HG03045 (cell line): Measurements from ENCODE around the gene TSPEAR.
"Not testable (repeated sequence)": the region's sequence is repeated elsewhere in the genome, so short reads cannot be mapped to it uniquely, and the experiment has no call there.

Source experiments
- ATAC-seq: cut with Tn5 transposase; IDR thresholded peaks from one replicate; pipeline ENCODE4 v1.9.1; 2021; ENCODE audit warnings: mild to moderate bottlenecking, moderate library complexity; ENCODE audit not compliant: unreplicated experiment

Gene TSPEAR

DNA sequence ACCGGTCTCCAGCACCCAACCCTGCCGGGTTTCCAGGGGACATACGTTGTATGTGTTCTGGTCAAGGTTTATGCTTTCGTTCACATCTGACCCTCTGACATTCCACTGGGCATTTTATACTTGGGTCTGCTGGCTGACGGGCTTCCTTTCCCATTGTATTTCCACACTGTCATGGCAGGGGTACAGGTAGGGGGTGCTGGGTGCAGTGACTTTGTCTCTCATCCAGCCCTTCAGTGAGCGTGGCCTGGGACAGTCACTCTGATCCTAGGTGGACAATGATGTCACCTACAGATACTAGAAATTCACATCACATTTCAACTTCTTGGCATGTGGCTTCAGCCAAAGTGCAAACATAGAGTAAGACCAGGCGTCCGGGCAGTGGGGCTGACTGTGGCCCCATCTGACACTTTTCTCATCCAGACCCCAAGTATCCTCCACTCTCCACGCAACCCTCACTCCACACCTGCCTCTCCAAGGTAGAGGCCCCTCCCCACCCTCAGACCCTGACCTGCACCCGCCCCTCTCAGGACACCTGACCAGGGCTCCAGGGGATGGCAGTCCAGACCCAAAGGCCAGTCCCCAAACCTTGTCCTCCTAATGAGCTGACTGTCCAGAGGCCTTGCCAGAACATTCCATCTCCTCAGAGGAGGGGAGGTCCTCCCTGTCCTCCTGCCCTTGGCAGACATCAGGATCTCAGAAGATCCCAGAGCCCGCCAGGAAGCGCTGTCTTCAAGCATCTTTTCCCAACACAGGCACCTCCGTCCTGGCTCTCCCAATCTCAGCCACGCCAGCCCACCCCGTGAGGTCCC lies 75.0 kb downstream of the TSPEAR start:
- no peak for ATAC-seq

DNA sequence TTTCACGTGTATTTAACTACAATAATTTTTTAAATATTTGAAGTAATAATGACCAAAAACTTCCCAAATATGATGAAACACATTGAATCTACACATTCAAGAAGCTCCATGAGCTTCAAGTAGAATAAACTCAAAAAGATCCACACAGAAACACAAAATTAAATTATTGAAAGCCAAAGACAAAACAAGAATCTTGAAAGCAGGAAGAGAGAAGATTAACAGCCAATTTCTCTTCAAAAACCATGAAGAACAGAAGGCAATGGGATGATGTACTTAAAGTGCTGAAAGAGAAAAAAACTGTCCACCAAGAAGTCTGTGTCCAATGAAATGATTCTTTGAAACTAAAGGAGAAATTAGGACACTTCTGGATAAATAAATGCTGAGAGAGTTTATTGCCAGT lies 79.3 kb downstream of the TSPEAR start:
- ATAC-seq, result no peak

DNA sequence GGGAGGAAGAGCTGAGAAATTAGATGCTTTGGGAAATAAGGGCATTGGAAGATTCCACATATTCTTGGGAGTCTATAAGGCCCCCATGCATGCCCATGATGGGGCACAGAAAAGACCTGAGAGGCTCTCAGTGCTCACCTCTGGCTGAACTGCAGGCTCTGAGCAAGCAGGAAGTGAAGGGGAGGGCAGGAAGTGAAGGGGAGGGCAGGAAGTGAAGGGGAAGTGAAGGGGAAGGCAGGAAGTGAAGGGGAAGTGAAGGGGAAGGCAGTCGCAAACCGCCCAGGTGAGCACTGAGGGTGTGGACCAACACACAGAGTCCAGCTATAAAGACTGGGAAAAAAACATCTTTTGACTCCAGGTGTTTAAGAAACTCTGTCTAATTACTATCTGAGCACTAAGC lies 80.9 kb downstream of the TSPEAR start:
- ATAC-seq, result no peak

DNA sequence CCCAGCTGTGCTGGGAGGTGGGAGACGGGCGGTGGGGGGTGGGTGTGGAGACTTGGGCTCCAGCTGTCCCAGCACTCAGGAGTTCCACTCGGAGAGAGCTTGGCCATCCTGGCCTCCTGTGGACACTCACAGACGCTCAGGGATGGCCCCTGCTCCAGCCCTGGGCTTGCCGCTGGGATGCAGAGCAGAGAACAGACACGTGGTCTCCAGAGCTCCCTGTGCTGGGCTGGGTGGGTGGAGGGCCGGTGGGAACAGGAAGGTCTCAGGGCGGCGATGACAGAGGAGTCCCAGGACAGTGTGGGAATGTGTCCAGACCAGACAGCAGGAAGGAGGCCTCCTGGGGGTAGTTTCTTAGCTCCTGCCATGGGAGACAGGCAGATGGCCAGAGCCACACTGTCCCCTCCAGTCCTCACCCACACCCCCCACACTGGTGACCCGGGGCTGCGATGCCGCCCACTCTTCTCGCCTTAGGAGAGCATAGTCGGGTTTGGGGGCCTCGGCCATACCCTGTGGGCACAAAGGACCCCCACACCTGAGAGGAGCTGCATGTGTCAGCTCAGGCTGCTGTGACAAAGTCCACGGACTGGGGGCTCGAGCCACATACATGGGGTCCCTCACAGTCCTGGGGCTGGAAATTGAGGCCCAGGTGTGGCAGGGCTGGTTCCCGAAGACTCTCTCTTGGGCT lies 82.5 kb downstream of the TSPEAR start:
- ATAC-seq, result no peak

DNA sequence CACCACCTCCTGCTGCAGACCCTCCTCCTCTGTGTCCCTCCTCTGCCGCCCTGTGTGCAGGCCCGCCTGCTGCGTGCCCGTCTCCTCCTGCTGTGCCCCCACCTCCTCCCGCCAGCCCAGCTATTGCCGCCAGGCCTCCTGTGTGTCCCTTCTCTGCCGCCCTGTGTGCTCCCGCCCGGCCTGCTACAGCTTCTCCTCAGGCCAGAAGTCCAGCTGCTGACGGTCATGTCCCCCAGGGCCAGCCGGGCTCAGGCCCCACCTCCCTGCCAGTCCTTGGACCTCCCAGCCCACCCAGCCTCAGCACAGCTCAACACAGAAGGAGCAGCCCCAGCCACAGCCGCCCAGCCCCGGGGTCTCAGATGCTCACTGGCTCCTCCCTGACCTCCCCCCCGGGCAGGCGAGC lies 83.5 kb downstream of the TSPEAR start:
- not testable (repeated sequence) for ATAC-seq

DNA sequence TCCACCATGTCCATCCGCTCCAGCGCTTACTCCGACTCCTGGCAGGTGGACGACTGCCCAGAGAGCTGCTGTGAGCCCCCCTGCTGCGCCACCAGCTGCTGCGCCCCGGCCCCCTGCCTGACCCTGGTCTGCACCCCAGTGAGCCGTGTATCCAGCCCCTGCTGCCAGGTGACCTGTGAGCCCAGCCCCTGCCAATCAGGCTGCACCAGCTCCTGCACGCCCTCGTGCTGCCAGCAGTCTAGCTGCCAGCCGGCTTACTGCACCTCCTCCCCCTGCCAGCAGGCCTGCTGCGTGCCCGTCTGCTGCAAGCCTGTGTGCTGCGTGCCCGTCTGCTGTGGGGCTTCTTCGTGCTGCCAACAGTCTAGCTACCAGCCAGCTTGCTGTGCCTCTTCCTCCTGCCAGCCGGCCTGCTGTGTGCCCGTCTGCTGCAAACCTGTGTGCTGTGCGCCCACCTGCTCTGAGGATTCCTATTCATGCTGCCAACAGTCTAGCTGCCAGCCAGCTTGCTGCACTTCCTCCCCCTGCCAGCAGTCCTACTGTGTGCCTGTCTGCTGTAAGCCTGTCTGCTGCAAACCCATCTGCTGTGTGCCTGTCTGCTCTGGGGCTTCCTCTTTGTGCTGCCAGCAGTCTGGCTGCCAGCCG lies 84.1 kb downstream of the TSPEAR start:
- not testable (repeated sequence) for ATAC-seq

DNA sequence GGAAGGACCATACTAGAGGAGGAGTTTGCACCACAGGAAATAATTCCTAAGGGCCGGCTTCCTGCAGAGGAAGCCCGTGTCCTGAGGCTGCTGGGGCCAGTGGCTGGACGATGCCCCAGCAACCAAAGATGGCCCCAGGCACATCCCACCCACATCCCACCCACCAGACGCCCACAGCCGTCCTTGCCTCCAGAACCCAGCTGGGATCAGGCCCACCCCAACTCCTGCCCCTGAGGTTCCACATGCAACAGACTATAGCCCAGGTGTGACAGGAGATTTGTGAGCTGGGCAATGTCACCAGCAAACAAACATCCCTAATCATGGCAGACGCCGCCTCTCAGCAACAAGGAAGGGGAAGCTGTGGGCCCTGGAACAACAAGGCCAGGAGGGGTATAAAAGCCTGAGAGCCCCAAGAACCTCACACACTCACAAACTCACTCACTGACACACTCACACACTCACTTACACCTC lies 84.7 kb downstream of the TSPEAR start, which contains the start of gene KRTAP10-9:
TSS of gene KRTAP10-9 (plus strand) at position 421 of the 471 bp plus-strand sequence. CDS start 79 bp downstream, outside the sequence.
- ATAC-seq, result no peak

DNA sequence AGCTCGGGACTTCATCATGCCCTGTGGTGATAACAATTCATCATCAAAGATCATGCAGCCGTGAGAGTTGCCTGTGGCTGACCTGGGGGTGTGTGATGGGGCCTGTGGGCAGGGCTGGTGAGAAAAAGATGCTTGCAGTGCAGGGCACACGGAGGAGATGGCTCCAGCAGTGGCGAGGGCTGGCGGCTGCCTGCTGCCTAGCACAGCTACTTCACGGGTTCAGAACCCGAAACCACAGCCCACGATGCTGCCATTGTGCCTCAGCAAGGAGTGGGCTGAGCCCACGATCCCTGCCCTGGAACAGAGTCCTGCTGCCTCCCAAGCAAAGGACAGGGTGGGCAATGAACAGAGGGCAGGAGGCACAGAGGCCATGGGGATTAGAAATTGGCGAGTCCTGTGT lies 85.1 kb downstream of the TSPEAR start:
- ATAC-seq, result no peak

DNA sequence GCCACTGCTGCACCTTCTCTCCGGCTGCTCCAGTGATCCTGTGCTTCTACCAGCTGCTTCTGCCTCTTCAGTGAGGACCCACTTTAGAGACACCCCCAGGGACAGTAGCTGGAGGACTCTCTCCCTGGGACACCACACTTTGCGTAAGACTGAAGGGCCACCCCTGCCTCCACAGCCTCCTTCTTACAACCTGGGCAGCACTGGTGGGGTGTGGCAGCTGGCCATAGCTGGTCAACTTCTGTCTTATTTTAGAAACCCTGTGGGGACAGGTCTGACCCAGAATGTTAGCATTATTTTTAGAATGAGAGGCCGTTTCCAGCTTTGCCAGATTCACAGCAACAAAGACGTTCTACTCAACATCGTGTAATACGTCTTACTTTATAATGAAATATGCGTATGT lies 85.6 kb downstream of the TSPEAR start:
- ATAC-seq, result no peak

DNA sequence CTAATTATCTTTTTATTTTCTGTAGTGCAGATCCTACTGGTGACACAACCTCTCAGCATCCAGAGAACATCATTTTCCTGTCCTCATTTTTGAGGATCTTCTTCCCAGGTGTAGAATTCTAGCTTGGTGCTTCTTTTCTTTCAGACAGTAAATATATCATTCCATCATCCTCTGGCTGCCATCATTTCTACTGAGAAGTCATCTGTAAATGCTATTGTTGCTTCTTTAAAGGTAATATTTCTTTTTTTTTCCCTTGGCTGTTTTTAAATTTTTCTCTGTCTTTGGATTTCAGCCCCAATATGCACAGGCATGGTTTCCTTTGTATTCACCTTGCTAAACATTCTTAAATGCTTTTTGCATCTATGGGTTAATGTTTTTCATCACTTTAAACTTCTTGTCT lies 87.8 kb downstream of the TSPEAR start:
- ATAC-seq, result no peak

DNA sequence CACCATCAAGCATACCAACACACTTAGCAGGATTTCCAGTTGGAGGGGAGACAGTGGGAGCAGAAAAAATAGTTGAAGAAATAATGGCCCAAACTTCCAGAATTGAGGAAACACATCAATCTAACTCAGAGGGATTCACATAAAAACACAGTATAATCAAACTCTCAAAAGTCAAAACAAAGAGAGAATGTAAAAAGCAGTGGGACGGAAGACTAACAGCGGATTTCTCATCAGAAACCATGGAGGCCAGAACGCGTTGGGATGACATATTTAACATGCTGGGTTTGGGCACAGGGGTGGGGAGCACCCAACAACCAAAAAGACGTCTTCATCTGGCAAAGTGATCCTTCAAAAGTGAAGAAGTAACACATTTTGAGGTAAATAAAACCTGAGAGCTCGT lies 91.5 kb downstream of the TSPEAR start:
- no peak for ATAC-seq

DNA sequence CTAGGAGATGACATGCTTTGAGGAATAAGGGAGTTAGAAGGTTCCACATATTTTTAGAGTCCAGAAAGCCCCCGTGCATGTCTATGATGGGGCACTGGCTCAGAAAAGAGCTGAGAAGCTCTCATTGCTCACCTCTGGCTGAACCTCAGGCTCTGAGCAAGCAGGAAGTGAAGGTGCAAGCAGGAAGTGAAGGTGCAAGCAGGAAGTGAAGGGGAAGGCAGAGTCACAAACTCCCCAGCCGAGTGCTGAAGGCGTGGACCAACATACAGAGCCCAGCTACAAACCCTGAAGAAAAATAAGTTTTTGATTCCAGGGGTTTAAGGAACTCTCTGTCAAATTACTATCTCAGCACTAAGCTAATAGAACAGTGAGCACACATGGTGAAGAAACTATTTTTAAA lies 92.5 kb downstream of the TSPEAR start:
- ATAC-seq, result no peak

DNA sequence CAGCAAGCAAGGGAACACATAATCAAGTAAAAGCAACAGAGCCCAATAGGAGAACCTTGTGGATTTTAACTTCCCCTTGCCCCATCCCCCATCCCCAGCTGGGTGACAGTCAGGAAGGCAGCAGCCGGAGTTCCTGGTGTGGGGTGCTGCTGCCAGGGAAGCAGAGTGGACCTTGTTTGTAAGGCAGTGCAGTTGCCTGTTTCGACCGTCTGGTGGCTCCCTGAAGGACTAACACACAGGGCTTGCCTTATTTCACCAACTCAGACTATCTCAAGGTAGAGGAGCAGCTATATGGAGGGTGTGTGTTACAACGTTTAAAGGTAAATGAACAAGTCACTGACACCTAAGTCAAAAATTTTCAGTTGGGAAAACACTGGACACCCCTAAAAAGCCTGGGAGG lies 92.9 kb downstream of the TSPEAR start:
- ATAC-seq, result no peak

DNA sequence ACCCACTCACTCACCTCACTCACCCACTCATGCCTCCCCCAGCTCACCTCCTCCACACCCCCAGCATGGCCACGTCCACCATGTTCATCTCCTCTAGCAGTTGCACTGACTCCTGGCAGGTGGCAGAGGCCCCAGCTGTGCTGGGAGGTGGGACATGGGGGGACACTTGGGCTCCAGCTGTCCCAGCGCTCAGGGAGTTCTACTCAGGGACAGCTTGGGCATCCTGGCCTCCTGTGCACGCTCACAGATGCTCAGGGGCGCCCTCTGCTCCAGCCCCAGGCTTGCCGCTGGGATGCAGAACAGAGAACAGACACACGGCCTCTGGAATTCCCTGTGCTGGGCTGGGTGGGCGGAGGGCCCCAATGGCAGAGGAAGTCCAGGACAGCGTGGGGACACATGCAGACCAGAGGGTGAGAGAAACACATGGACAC lies 94.3 kb downstream of the TSPEAR start:
- ATAC-seq, result no peak

DNA sequence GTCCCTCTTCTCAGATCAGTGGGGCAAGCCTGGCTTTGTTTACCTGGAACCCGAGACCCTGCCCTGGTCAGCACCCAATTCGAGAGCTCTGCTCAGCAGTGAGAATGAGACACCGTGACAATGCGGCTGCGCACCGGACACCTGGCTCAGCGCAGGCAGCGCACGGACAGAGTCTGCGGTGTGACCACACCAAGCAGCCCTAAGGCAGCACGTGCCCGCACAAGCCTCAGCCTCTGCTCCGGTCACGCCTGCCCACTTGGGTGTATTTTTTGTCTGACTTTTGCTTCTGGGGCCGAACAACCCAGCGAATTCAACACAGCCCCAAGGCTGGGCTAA lies 94.8 kb downstream of the TSPEAR start:
- no peak for ATAC-seq

DNA sequence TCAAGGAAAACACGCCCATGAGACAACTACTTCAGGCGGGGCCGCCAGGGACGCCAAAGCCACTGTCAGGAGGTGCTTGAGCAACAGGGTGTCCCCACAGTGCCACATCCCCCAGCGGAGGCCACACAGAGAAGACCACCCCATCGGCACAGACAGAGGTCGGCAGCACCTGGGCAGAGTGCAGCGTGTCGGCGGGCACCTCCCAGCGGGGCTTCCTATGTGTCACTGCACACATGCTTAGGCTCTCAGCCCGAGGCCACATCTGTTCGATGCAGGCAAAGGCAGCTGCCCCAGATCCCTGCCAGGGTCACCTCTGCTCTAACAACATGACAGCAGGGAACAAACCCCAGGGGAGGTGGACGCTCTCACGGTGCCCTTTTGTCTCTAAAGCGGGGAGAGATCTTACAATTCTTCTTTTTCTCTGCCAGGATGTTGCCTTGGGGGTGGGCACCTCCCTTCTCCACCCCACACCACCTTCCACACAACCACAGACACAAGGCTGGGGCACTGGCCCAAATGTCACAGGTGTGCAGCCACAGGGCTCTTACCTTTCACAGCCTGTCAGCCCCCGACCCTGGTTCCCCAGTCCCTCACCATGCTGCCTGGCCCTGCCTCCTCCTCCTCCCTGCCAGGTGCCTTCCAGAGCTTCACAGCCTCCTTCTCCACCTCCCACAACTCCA lies 95.3 kb downstream of the TSPEAR start:
- ATAC-seq, result no peak

DNA sequence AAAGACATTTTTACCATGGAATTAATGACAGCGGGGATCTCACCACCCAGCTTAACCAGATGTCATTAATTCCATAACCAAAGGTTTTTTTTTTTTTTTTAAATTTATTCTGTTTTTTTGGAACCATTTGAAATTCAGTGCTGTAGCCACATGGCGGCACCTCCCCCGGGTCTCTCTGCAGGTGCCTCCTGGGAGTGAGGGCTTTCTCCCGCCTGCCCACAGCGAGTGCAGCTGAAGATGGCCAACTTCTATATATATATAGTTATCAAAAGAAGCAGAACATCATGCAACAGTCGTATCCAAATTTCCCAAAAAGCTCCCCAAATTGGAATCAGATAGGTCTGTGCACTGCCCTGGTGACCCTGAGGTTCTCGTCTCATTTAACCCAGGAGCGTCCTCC lies 95.9 kb downstream of the TSPEAR start:
- no peak for ATAC-seq

DNA sequence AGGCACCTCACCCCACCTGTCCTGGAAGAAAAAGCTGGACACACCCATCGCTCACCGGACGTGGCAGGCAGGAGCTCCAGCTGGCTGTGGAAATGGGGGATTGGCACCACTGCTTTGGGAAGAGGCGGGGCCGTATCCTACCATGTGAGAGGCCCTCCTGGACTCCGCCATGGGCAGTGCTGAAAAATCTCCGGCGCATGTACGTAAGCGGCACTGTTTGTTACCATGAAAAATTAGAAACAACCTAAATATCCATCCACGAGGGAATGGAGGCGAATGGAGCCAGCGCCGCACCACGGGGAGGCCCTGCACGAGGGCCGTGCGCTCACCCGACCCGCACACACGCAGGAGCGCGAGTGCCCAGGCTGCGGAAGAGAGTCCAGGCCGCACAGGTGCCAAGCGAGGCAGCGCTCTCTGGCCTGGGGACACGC lies 96.4 kb downstream of the TSPEAR start:
- no peak for ATAC-seq

DNA sequence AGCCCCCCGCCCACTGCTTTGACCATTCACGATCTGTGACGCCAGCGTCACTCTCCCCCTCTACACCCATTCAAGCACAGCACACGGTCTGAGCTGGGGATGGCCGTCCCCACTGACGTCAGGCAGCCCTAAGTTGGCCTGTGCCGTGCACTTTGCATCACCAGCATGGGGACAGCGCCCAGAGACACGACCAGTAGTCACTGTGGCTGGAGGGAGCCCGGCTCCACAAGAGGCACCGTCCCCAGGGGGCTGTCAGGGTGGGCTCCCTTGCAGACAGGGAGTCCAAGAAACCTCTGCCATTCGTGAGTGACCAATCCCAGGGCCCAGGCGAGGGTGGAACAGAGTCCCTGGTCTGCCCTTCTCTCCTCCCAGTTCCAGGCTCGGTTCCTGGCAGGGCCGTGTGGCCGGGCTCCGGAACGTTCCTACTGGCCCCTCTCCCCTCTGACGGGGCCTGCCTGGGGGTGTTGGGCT lies 97.2 kb downstream of the TSPEAR start:
- no peak for ATAC-seq

DNA sequence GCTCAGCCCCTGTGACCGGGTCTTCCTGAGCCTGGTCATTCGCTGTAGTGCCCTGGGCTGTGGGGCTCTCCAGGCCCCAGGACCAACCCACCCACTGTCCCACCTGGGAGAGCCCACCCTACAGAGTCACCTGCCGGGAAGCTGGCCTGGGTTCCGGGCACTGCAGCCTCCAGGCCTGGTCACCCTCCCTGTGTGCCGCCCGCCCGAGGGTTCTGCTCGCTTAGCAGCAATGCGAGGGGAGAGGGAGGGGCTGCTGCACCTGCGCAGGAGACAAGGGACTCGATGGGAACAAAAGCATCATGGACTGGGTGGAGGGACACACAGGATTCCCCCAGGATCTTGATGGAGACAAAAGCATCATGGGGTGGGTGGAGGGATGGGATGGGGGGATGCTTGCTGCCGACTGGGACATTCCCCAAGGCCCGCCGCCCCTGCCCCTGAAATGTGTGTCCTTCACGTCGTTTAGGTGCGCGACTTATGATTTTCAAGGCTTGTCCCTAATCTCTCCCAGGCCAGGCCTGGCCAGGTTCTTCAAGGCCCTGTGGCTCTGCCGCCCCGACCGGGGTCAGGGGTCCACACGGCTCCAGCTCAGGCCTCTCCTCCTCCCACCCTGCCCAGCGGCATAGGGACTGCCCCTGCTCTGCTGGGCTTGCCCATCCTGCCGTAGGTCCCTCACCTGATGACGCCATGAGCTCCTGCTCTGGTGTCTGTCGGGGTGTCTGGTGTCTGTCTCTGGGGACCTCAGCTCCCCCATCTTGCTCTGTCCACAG lies 97.8 kb downstream of the TSPEAR start:
- no peak for ATAC-seq
